Mesenchymal stem cell (in vitro differentiated cells and primary cell): Measurements from ENCODE around the gene URB1.

Source experiments
- DNase-seq: peaks from one replicate; pipeline ENCODE4 v3.0.0-alpha.2; 2013
- H2AFZ ChIP-seq: one replicate; pipeline ENCODE4 v1.6.1; 2013; ENCODE audit warnings: low read depth, mild to moderate bottlenecking, control low read depth, inconsistent platforms, low read length, moderate library complexity
- H2AK5ac ChIP-seq: 2 replicates; pipeline ENCODE4 v1.6.1; 2013; ENCODE audit warnings: low read length, moderate library complexity, mild to moderate bottlenecking, inconsistent platforms; ENCODE audit not compliant: severe bottlenecking
- H2BK120ac ChIP-seq: one replicate; pipeline ENCODE4 v1.6.1; 2013; ENCODE audit warnings: low read depth, mild to moderate bottlenecking, inconsistent platforms, low read length, moderate library complexity
- H2BK12ac ChIP-seq, 2 experiments: one replicate each; pipeline ENCODE4 v1.6.1; 2013; ENCODE audit warnings: inconsistent platforms in 2 of 2, low read length in 2 of 2, mild to moderate bottlenecking in 2 of 2, moderate library complexity in 2 of 2, control low read depth in 1 of 2
- H2BK15ac ChIP-seq: one replicate; pipeline ENCODE4 v1.6.1; 2013; ENCODE audit warnings: mild to moderate bottlenecking, low read depth, inconsistent platforms; ENCODE audit not compliant: poor library complexity, severe bottlenecking
- H2BK5ac ChIP-seq: 2 replicates; pipeline ENCODE4 v1.6.1; 2013; ENCODE audit warnings: low read depth, mild to moderate bottlenecking, low read length, control low read depth, inconsistent platforms; ENCODE audit not compliant: poor library complexity, severe bottlenecking
- H3K14ac ChIP-seq, 2 experiments: one replicate each; pipeline ENCODE4 v1.6.1; 2013; ENCODE audit warnings: inconsistent platforms in 2 of 2, low read length in 2 of 2, control low read depth in 1 of 2, mild to moderate bottlenecking in 1 of 2, moderate library complexity in 1 of 2
- H3K18ac ChIP-seq, 2 experiments: one replicate each; pipeline ENCODE4 v1.6.1; 2013; ENCODE audit warnings: inconsistent platforms in 2 of 2, low read length in 2 of 2, control low read depth in 1 of 2, low read depth in 1 of 2, mild to moderate bottlenecking in 1 of 2
- H3K23ac ChIP-seq, 2 experiments: one replicate each; pipeline ENCODE4 v1.6.1; 2013; ENCODE audit warnings: inconsistent platforms in 2 of 2, low read length in 2 of 2, mild to moderate bottlenecking in 2 of 2, moderate library complexity in 2 of 2, control low read depth in 1 of 2
- H3K27ac ChIP-seq: 2 replicates; pipeline ENCODE4 v1.5.1; 2013; ENCODE audit warnings: mild to moderate bottlenecking, moderate library complexity, low read length, control low read depth, inconsistent platforms; ENCODE audit not compliant: poor library complexity, severe bottlenecking
- H3K27me3 ChIP-seq, 2 experiments: 2 replicates each; pipeline versions ENCODE4 v1.6.1 to v1.7.0; 2013; ENCODE audit warnings: low read length in 2 of 2, mild to moderate bottlenecking in 2 of 2, moderate library complexity in 2 of 2, control low read depth in 1 of 2, inconsistent platforms in 1 of 2; ENCODE audit not compliant: control insufficient read depth in 1 of 2, insufficient read depth in 1 of 2
- H3K36me3 ChIP-seq, 2 experiments: 2 replicates each; pipeline versions ENCODE4 v1.6.1 to v1.7.0; 2013; ENCODE audit warnings: low read length in 2 of 2, control low read depth in 1 of 2, inconsistent platforms in 1 of 2, low read depth in 1 of 2, mild to moderate bottlenecking in 1 of 2; ENCODE audit not compliant: insufficient read depth in 2 of 2, control insufficient read depth in 1 of 2
- H3K4ac ChIP-seq, 2 experiments: one replicate each; pipeline ENCODE4 v1.6.1; 2013; ENCODE audit warnings: inconsistent platforms in 2 of 2, low read length in 2 of 2, mild to moderate bottlenecking in 2 of 2, moderate library complexity in 2 of 2, control low read depth in 1 of 2, low read depth in 1 of 2
- H3K4me1 ChIP-seq: 2 replicates; pipeline ENCODE4 v1.6.1; 2013; ENCODE audit warnings: low read depth, low read length, control low read depth; ENCODE audit not compliant: control insufficient read depth, insufficient read depth
- H3K4me2 ChIP-seq: 2 replicates; pipeline ENCODE4 v1.6.1; 2013; ENCODE audit warnings: low read length, mild to moderate bottlenecking, inconsistent platforms; ENCODE audit not compliant: poor library complexity, severe bottlenecking
- H3K4me3 ChIP-seq, 2 experiments: 2 replicates each; pipeline versions ENCODE4 v1.5.1 to v1.7.0; 2013; ENCODE audit warnings: low read length in 2 of 2, mild to moderate bottlenecking in 2 of 2, control low read depth in 1 of 2, low read depth in 1 of 2; ENCODE audit not compliant: insufficient read depth in 1 of 2
- H3K79me1 ChIP-seq: replicated peaks from 2 replicates; pipeline ENCODE4 v1.6.1; 2013; ENCODE audit warnings: mild to moderate bottlenecking, control low read depth, low read length, inconsistent platforms; ENCODE audit not compliant: poor library complexity, severe bottlenecking
- H3K9ac ChIP-seq: 2 replicates; pipeline ENCODE4 v1.7.0; 2013; ENCODE audit warnings: mild to moderate bottlenecking, low read length, moderate library complexity
- H3K9me3 ChIP-seq: 2 replicates; pipeline ENCODE4 v1.7.0; 2013; ENCODE audit warnings: mild to moderate bottlenecking, low read length; ENCODE audit not compliant: control insufficient read depth
- H4K8ac ChIP-seq: one replicate; pipeline ENCODE4 v1.6.1; 2013; ENCODE audit warnings: inconsistent platforms, mild to moderate bottlenecking, low read length, moderate library complexity
- H4K91ac ChIP-seq: one replicate; pipeline ENCODE4 v1.6.1; 2013; ENCODE audit warnings: mild to moderate bottlenecking, low read length, inconsistent platforms
- WGBS: methylation state at CpG from one replicate; pipeline ENCODE4 v1.1.7; 2013; ENCODE audit warnings: mixed read lengths; 5-methylcytosine and 5-hydroxymethylcytosine counted together

Gene URB1

DNA sequence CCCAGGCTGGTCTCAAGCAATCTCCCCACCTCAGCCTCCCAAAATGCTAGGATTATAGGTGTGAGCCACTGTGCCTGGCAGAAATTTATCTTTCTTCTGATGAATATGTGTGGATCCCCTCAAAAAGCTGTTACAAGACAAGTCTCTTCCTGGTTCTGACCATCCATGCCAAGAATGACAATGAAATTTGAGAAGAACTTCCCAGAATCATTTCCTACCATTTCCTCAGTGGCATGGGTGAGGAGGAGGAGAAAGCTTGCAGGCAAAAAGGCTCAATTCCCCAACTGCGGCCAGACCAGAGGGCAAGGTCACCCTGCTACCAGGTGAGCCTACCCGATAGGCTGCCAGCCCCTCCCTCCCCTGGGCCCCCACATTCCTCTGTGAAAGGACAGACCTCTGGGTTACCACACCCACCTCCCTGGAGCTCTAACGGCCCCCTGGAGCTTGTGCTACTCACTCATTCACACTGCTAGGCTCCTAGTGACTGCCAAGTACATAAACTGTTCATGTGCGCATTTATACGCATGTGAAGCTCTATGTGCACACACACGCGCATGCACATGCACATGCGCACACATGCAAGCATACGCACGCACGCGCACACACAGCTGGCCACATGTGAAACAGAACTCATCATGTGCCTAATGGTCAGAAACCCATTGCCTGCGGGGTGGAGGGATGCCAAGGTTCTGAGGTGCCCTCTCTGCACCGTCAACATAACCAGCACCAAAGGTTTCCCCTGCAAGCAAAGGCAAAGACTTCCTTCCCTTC is 77.1 kb downstream of the URB1 start:
- no peak overlapping the region for H2BK12ac ChIP-seq
- no peak overlapping the region for H4K91ac ChIP-seq
- no peak overlapping the region for H3K9ac ChIP-seq
- no peak overlapping the region for H3K4me2 ChIP-seq
- no peak for DNase-seq
- no peaks in the 10 kb centered on the region for H3K27me3 ChIP-seq
- H3K36me3 ChIP-seq, result peaks cover 67 to 89% of the 10 kb centered on the region in 2 experiments
- H3K9me3 ChIP-seq, result no peaks in the 10 kb centered on the region
- no peak overlapping the region for H3K23ac ChIP-seq
- no peak overlapping the region for H3K4me3 ChIP-seq
- no peak overlapping the region for H2AFZ ChIP-seq
- H3K14ac ChIP-seq, result no peak overlapping the region
- H2AK5ac ChIP-seq, result no peak overlapping the region
- no peak overlapping the region for H3K27ac ChIP-seq
- H3K4me1 ChIP-seq, result peaks cover 14% of the 10 kb centered on the region
- H2BK120ac ChIP-seq, result no peak overlapping the region
- no peak overlapping the region for H3K4ac ChIP-seq
- H2BK15ac ChIP-seq, result no peak overlapping the region
- H3K79me1 ChIP-seq, result peaks cover 51% of the 10 kb centered on the region
- 98% methylated on average over 14 of the region's 14 CpGs for WGBS
- no peak overlapping the region for H3K18ac ChIP-seq
- H2BK5ac ChIP-seq, result no peak overlapping the region
- H4K8ac ChIP-seq, result no peak overlapping the region

DNA sequence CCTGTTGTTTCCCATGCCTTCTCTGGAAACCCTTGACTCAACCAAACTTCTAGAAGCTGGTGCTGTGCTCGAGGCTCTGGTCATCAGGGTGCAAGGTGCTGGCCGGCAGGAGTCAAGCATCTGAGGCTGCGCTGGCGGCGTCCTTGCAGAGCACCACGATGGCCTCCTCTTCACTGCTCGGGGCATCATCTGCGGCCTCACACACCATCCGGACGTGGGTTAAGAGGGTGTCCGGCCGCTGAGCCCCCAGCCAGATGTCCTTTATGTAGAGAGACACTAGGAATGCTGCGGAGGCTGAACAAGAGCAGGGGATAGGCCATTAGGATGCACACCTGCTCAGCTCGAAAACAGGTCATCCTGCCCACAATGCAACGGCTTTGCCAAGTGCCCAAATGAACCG is 78.0 kb downstream of the URB1 start:
- DNase-seq, result no peak
- no peak overlapping the region for H2BK120ac ChIP-seq
- H3K9me3 ChIP-seq, result no peaks in the 10 kb centered on the region
- no peaks in the 10 kb centered on the region for H3K27me3 ChIP-seq
- H3K4ac ChIP-seq, result no peak overlapping the region
- no peak overlapping the region for H2BK5ac ChIP-seq
- H2AK5ac ChIP-seq, result no peak overlapping the region
- peaks cover 49% of the 10 kb centered on the region for H3K79me1 ChIP-seq
- H3K36me3 ChIP-seq, result peaks cover 66 to 80% of the 10 kb centered on the region in 2 experiments
- no peak overlapping the region for H3K4me3 ChIP-seq
- no peak overlapping the region for H4K91ac ChIP-seq
- no peak overlapping the region for H3K23ac ChIP-seq
- H3K4me1 ChIP-seq, result peaks cover 15% of the 10 kb centered on the region
- no peak overlapping the region for H3K9ac ChIP-seq
- H3K4me2 ChIP-seq, result no peak overlapping the region
- H4K8ac ChIP-seq, result no peak overlapping the region
- no peak overlapping the region for H3K14ac ChIP-seq
- no peak overlapping the region for H2BK12ac ChIP-seq
- H2AFZ ChIP-seq, result no peak overlapping the region
- no peak overlapping the region for H2BK15ac ChIP-seq
- WGBS, result 98% methylated on average over 16 of the region's 16 CpGs
- no peak overlapping the region for H3K18ac ChIP-seq
- H3K27ac ChIP-seq, result no peak overlapping the region

DNA sequence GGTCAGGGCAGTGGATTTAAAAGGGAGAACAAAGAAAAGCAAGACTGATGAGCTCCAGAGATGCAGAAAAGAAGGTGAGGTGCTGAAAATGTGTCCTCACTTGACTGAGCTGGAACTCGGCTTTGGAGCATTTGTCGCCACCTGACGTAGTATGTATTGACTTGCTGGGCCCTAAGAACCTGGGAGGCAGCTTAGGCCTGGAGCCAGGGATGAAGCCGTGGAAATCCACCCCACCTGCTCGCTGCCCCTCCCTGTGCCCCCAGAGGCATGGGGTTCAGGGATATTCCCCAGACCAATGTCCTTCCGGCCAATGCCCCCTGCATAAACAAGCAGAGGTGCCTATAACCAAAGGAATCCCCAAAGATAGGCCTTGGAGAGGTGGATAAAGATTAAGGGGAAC is 79.8 kb downstream of the URB1 start:
- Histone ChIP-seq H3K23ac (no peak overlapping the region), H3K79me1 (peaks cover 46% of the 10 kb centered on the region), H3K27ac (no peak overlapping the region), H3K14ac (no peak overlapping the region), H2BK5ac (no peak overlapping the region), H3K18ac (no peak overlapping the region), H3K4me3 (no peak overlapping the region), H3K9ac (no peak overlapping the region), H2AK5ac (no peak overlapping the region), H2AFZ (no peak overlapping the region), H3K27me3 (no peaks in the 10 kb centered on the region), H4K91ac (no peak overlapping the region), H3K4ac (no peak overlapping the region), H2BK120ac (no peak overlapping the region), H3K4me1 (peaks cover 15% of the 10 kb centered on the region), H3K4me2 (no peak overlapping the region), H4K8ac (no peak overlapping the region), H2BK15ac (no peak overlapping the region), H3K36me3 (peaks cover 68 to 71% of the 10 kb centered on the region in 2 experiments), H2BK12ac (no peak overlapping the region), H3K9me3 (no peaks in the 10 kb centered on the region)
- 99% methylated on average over 5 of the region's 6 CpGs for WGBS
- no peak for DNase-seq

DNA sequence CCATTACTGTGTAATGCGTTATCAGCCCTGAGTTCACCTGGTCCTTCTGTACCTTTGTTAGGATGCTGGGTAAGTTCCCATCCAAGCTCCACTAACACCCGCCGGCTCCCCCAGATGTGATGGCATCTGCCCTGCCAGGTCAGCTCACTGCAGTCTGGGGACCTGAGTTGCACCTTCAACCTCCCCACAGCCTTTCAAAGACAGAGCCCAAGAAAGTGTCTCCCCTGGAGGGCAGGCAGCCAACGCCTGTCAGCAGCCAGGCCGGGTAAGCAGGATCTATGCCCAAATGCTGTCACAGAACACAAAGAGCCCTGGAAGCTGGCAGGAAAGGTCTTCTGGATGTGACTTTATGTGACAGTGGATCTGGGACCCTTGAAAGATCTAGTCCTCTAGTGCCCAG is 80.5 kb downstream of the URB1 start:
- H2BK15ac ChIP-seq, result no peak overlapping the region
- WGBS, result 95% methylated on average over 5 of the region's 5 CpGs
- H3K27ac ChIP-seq, result no peak overlapping the region
- H2BK120ac ChIP-seq, result no peak overlapping the region
- H3K4me1 ChIP-seq, result peaks cover 17% of the 10 kb centered on the region
- no peak overlapping the region for H3K23ac ChIP-seq
- H4K91ac ChIP-seq, result no peak overlapping the region
- peaks cover 63 to 69% of the 10 kb centered on the region in 2 experiments for H3K36me3 ChIP-seq
- H3K9ac ChIP-seq, result no peak overlapping the region
- H3K4me3 ChIP-seq, result no peak overlapping the region
- no peak overlapping the region for H3K4me2 ChIP-seq
- no peak overlapping the region for H3K14ac ChIP-seq
- no peak overlapping the region for H2AFZ ChIP-seq
- no peak overlapping the region for H2BK5ac ChIP-seq
- H3K79me1 ChIP-seq, result peaks cover 40% of the 10 kb centered on the region
- no peaks in the 10 kb centered on the region for H3K9me3 ChIP-seq
- DNase-seq, result no peak
- H2AK5ac ChIP-seq, result no peak overlapping the region
- no peaks in the 10 kb centered on the region for H3K27me3 ChIP-seq
- H4K8ac ChIP-seq, result no peak overlapping the region
- H3K4ac ChIP-seq, result no peak overlapping the region
- H2BK12ac ChIP-seq, result no peak overlapping the region
- H3K18ac ChIP-seq, result no peak overlapping the region
